Measurements from ENCODE around the gene TSPAN4.

TSPAN4 gene

DNA sequence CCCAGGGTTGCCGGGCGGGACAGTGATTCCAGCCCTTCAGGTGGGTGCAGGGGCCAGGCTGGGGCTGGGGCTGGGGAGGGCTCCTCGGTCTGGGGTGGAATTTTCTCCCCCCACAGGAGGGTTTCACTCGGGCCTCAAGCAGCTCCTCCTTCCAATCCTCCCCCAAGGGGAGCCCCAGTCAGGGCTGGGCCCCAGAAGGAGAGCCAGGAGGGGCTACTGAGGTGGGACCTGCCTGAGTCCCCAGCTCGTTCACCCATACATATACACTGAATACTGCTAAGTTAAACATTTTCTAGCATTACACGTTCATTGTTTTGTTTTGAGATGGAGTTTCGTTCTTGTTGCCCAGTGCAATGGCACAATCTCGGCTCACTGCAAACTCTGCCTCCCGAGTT is 16.4 kb upstream of the TSPAN4 start:
- H3K4me3 ChIP-seq (ENCODE audit: low read depth, low read length): peak overlapping the region; percentile 61
- peak overlapping the region; percentile 97 for H3K27ac ChIP-seq

DNA sequence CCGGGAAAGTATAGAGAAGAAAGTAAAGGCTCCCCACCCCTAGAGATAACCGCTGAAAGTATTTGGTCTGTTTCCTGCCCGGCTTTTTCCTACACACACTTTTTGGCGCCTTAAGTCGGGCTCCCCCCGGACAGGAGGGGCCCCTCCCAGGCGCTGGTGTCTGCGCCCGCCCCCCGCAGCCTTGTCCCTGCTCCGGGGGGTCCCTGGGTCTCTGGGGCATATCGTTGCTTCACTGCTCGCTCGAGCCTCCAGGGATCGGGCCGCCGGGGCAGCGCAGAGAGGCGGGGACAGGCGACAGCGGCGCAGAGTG is 15.9 kb upstream of the TSPAN4 start:
- Histone ChIP-seq H3K4me3 (ENCODE audit: low read depth, low read length) (peak overlapping the region; percentile 61), H3K9me3 (ENCODE audit: severe bottlenecking) (no peaks in the 10 kb centered on the region), H3K36me3 (peaks cover 29% of the 10 kb centered on the region), H3K27me3 (ENCODE audit: insufficient read depth, low read depth, severe bottlenecking) (no peaks in the 10 kb centered on the region), H3K27ac (peak overlapping the region; percentile 97)
- TF ChIP-seq CTCF (IDR thresholded peaks at IDR 0.05; ENCODE audit: low read depth, low read length): no peak
- no peak for DNase-seq

More for the DNA sequence above, 16.4 kb upstream of the TSPAN4 start:
- TF ChIP-seq CTCF (IDR thresholded peaks at IDR 0.05; ENCODE audit: low read depth, low read length): no peak
- peaks cover 34% of the 10 kb centered on the region for H3K36me3 ChIP-seq
- no peaks in the 10 kb centered on the region for H3K27me3 ChIP-seq (ENCODE audit: insufficient read depth, low read depth, severe bottlenecking)
- H3K9me3 ChIP-seq (ENCODE audit: severe bottlenecking): no peaks in the 10 kb centered on the region
- DNase-seq: no peak

DNA sequence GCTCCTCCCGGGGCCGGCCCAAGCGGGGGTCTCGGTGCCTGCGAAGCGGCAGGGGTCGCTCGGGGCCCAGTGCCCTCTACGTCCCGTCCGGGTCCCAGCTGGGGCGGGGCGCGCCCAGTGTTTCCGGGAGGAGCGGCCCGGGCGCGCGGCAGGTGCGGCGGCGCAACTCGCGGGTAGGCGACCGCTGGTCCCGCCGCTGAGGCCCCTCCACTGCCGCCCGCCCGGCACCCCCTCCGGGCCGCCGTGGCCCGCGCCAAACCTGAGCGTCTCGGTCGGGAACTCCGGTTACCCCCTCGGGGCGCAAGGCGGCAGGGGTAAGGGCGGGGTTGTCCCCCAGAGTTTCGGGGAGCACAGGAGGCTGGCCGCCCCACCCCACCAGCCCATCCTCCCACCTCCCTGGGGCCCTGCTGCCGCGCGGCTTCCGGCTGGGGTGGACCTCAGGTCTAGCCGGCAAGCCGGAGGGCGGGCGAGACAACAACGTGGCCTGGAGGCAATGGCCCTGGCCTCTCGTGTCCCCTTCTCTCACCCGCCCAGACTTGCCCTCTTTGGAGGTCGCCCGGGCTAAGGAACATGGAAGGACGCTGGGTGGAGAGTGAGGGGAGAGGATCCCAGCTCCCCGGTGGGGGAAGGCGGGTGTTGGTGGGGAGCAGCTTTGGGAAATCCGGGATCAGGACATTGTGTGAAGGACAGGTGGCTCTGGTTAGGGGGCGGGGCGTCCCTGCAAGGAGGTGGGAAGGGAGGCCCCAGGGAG is 15.3 kb upstream of the TSPAN4 start:
- Histone ChIP-seq H3K4me3 (ENCODE audit: low read depth, low read length) (peak overlapping the region; percentile 61), H3K36me3 (peaks cover 23% of the 10 kb centered on the region), H3K9me3 (ENCODE audit: severe bottlenecking) (no peaks in the 10 kb centered on the region), H3K27ac (peak overlapping the region; percentile 97), H3K27me3 (ENCODE audit: insufficient read depth, low read depth, severe bottlenecking) (no peaks in the 10 kb centered on the region)
- 0 out of 2 replicates have a peak, but pooled peaks have one; percentile 11 for TF ChIP-seq CTCF (IDR thresholded peaks at IDR 0.05; ENCODE audit: low read depth, low read length)
- DNase-seq: peak; percentile 94

DNA sequence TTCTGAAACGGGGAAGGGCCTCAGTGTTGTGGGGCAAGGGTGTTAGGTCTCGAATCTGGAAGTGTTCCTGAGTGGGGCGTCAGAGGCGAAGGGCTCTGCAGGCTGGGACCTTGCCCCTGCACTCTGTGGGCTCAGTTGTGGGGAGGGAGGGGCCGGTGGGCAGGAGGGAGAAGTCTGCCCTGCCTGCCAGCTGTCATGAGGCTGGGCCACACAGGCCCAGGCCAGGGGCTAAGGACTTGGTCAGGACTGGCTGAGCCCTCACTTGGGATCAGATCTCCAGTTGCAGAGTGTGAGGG is 14.8 kb upstream of the TSPAN4 start, which contains the start of gene CRACR2B:
CRACR2B (plus strand) TSS at position 23 of the 296 bp plus-strand sequence. CDS start 689 bp downstream, outside the sequence.
- Histone ChIP-seq H3K36me3 (peaks cover 21% of the 10 kb centered on the region), H3K27me3 (ENCODE audit: insufficient read depth, low read depth, severe bottlenecking) (no peaks in the 10 kb centered on the region), H3K4me3 (ENCODE audit: low read depth, low read length) (peak within 1 kb of the TSS; percentile 61), H3K9me3 (ENCODE audit: severe bottlenecking) (no peaks in the 10 kb centered on the region), H3K27ac (peak within 1 kb of the TSS; percentile 97)
- no peak for DNase-seq
- TF ChIP-seq CTCF (IDR thresholded peaks at IDR 0.05; ENCODE audit: low read depth, low read length): no peak

DNA sequence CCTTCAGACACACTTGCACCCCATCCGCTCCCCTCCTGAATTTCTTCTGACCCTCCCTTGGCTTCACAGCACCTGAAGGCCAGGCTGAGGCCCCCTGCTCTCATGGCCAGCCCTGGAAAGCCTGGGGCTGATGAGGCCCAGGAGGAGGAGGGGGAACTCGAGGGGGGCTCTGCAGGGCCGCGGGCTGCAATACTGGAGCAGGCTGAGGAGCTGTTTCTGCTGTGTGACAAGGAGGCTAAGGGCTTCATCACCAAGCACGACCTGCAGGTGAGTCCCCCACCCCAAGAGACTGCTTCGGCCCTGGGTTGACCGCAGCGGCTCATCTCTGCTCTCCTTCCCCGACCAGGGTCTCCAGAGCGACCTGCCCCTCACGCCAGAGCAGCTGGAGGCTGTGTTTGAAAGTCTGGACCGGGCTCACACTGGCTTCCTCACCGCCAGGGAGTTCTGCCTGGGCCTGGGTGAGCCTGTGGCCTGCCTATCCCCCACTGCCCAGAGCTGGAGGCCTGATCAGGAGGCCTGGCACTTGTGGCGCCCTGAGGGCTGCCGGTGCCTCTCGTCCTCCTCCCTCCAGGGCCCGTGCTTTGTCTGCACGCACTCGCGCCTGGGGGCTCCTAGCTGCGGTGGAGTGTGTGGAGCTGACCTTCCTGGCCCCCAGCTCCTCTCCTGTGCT is 14.0 kb upstream of the TSPAN4 start:
- Histone ChIP-seq H3K27me3 (ENCODE audit: insufficient read depth, low read depth, severe bottlenecking) (no peaks in the 10 kb centered on the region), H3K27ac (peak overlapping the region; percentile 97), H3K9me3 (ENCODE audit: severe bottlenecking) (no peaks in the 10 kb centered on the region), H3K36me3 (peaks cover 20% of the 10 kb centered on the region), H3K4me3 (ENCODE audit: low read depth, low read length) (peak overlapping the region; percentile 61)
- TF ChIP-seq CTCF (IDR thresholded peaks at IDR 0.05; ENCODE audit: low read depth, low read length): no peak
- peak; percentile 74 for DNase-seq

Data from WERI-Rb-1 (cell line).